NB4 (cell line): ENCODE data around the gene NR6A1.

Source experiments
- POLR2A ChIP-seq: IDR thresholded peaks from 2 replicates; pipeline ENCODE4 v1.6.1; 2011; ENCODE audit warnings: mild to moderate bottlenecking; ENCODE audit not compliant: insufficient read length; ENCODE audit errors: extremely low read depth
- TF ChIP-seq, protein P1 (sequence below): IDR thresholded peaks from one replicate; pipeline ENCODE4 v1.5.1; 2012; ENCODE audit warnings: low read depth, low read length

- TF ChIP-seq, protein P1, sequence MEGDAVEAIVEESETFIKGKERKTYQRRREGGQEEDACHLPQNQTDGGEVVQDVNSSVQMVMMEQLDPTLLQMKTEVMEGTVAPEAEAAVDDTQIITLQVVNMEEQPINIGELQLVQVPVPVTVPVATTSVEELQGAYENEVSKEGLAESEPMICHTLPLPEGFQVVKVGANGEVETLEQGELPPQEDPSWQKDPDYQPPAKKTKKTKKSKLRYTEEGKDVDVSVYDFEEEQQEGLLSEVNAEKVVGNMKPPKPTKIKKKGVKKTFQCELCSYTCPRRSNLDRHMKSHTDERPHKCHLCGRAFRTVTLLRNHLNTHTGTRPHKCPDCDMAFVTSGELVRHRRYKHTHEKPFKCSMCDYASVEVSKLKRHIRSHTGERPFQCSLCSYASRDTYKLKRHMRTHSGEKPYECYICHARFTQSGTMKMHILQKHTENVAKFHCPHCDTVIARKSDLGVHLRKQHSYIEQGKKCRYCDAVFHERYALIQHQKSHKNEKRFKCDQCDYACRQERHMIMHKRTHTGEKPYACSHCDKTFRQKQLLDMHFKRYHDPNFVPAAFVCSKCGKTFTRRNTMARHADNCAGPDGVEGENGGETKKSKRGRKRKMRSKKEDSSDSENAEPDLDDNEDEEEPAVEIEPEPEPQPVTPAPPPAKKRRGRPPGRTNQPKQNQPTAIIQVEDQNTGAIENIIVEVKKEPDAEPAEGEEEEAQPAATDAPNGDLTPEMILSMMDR = no peak
- no peak for TF ChIP-seq POLR2A
Observed at GRCh38 chr9:124766326-124766725, 4.8 kb downstream of the NR6A1 start.
